HG03280 (cell line): ENCODE results near the gene PRCC.

Experiments
- ATAC-seq: cut with Tn5 transposase; IDR thresholded peaks from one replicate; pipeline ENCODE4 v1.9.1; 2021; ENCODE audit warnings: mild to moderate bottlenecking, moderate library complexity; ENCODE audit not compliant: unreplicated experiment

PRCC gene

GRCh38 chr1:156839426-156840109, 72.2 kb downstream of the PRCC start:
- no peak for ATAC-seq

- no peak for ATAC-seq
These were observed 73.0 kb downstream of the PRCC start for GRCh38 chr1:156840186-156840897.

GRCh38 chr1:156840898-156841279, 73.6 kb downstream of the PRCC start:
- ATAC-seq, result no peak

- ATAC-seq, result no peak
These were observed 74.0 kb downstream of the PRCC start for GRCh38 chr1:156841295-156841855.

GRCh38 chr1:156842618-156843300, 75.4 kb downstream of the PRCC start:
- no peak for ATAC-seq

- ATAC-seq, result no peak
These were observed 76.8 kb downstream of the PRCC start for GRCh38 chr1:156844102-156844501.

- ATAC-seq, result no peak
These were observed 77.3 kb downstream of the PRCC start for GRCh38 chr1:156844638-156845037.

GRCh38 chr1:156845055-156845952, 78.0 kb downstream of the PRCC start:
- no peak for ATAC-seq

- ATAC-seq, result no peak
These were observed 78.7 kb downstream of the PRCC start for GRCh38 chr1:156845953-156846545.

- ATAC-seq, result no peak
These were observed 79.3 kb downstream of the PRCC start for GRCh38 chr1:156846643-156847042.

GRCh38 chr1:156847591-156848460, 80.5 kb downstream of the PRCC start:
- no peak for ATAC-seq

GRCh38 chr1:156848461-156849150, 81.3 kb downstream of the PRCC start:
- no peak for ATAC-seq

GRCh38 chr1:156849151-156849496, 81.8 kb downstream of the PRCC start:
- no peak for ATAC-seq
